H1 (cell line): ENCODE results near the gene RAB40C. TPM values are rescaled to one million over a fixed set of nuclear protein-coding genes. Genes with fewer than 3 reads are reported as not detected.

Experiments used
- CTCF ChIA-PET: fragments of 300-600 bp; sonication (Branson Sonifier 250); formaldehyde crosslinking; loops from one replicate; lab custom pipeline; 2021; ENCODE audit not compliant: partially characterized antibody; lab: Charles Lee
- POLR2A ChIA-PET: fragments of 300-600 bp; sonication (Branson Sonifier 250); formaldehyde crosslinking; loops from one replicate; lab custom pipeline; 2021; ENCODE audit warnings: inconsistent platforms; ENCODE audit not compliant: partially characterized antibody; lab: Charles Lee
- DNase-seq, 2 experiments: peaks; one replicate each; pipeline versions ENCODE4 v3.0.0 to v3.0.0-alpha.2; 2010 to 2022; ENCODE audit warnings: low spot score in 2 of 2, low read depth in 1 of 2, mixed read lengths in 1 of 2
- FAIRE-seq: peaks from 2 replicates; lab custom pipeline; 2011; peaks lifted over from hg19 to GRCh38; lab: Jason Lieb, UNC
- H2AFZ ChIP-seq: 2 replicates; pipeline ENCODE4 v1.8.1; 2012; ENCODE audit warnings: low read length, inconsistent platforms
- H2AK5ac ChIP-seq: 2 replicates; pipeline ENCODE4 v1.6.1; 2013; ENCODE audit warnings: low read depth, low read length
- H2BK120ac ChIP-seq: replicated peaks from 2 replicates; pipeline ENCODE3; 2013; ENCODE audit warnings: low read depth, low read length, inconsistent platforms
- H2BK12ac ChIP-seq: 2 replicates; pipeline ENCODE4 v1.6.1; 2013; ENCODE audit warnings: low read depth, low read length
- H2BK15ac ChIP-seq: 2 replicates; pipeline ENCODE4 v1.6.1; 2013; ENCODE audit warnings: low read length
- H2BK20ac ChIP-seq: 2 replicates; pipeline ENCODE4 v1.6.1; 2013; ENCODE audit warnings: low read length
- H2BK5ac ChIP-seq: 2 replicates; pipeline ENCODE4 v1.6.1; 2013; ENCODE audit warnings: low read depth, low read length
- H3K14ac ChIP-seq: 2 replicates; pipeline ENCODE4 v1.6.1; 2013; ENCODE audit warnings: inconsistent platforms; ENCODE audit not compliant: insufficient read length
- H3K18ac ChIP-seq: 2 replicates; pipeline ENCODE4 v1.6.1; 2013; ENCODE audit warnings: low read length; ENCODE audit errors: extremely low read depth
- H3K23ac ChIP-seq: 2 replicates; pipeline ENCODE4 v1.6.1; 2013; ENCODE audit warnings: inconsistent platforms; ENCODE audit not compliant: insufficient read length
- H3K23me2 ChIP-seq: 2 replicates; pipeline ENCODE4 v1.6.1; 2013; ENCODE audit warnings: low read depth, low read length
- H3K27ac ChIP-seq: 2 replicates; pipeline ENCODE4 v1.6.1; 2011; ENCODE audit warnings: low read depth, low read length, inconsistent platforms
- H3K27me3 ChIP-seq, 4 experiments: replicated peaks in 1 of 4; 1 replicate in 1 of 4; 2 replicates in 3 of 4; pipeline versions ENCODE4 v1.6.1 to v1.8.1; 2011 to 2013; ENCODE audit warnings: low read length in 3 of 4, mild to moderate bottlenecking in 3 of 4, inconsistent platforms in 2 of 4, mixed read lengths in 2 of 4, moderate library complexity in 1 of 4; ENCODE audit not compliant: control insufficient read depth in 3 of 4, insufficient read depth in 3 of 4; ENCODE audit errors: extremely low read depth in 1 of 4
- H3K36me3 ChIP-seq, 4 experiments: 2 replicates each; pipeline versions ENCODE4 v1.6.1 to v1.8.1; 2011 to 2013; ENCODE audit warnings: mild to moderate bottlenecking in 4 of 4, low read length in 3 of 4, moderate library complexity in 2 of 4, control low read depth in 1 of 4, inconsistent platforms in 1 of 4; ENCODE audit not compliant: insufficient read depth in 4 of 4, control insufficient read depth in 2 of 4
- H3K4ac ChIP-seq: replicated peaks from 2 replicates; pipeline ENCODE3; 2013; ENCODE audit warnings: low read length, low read depth, mixed read lengths, inconsistent platforms; ENCODE audit not compliant: insufficient read length
- H3K4me1 ChIP-seq, 4 experiments: replicated peaks in 1 of 4; 1 replicate in 1 of 4; 2 replicates in 3 of 4; pipeline versions ENCODE4 v1.6.1 to v1.8.1; 2011 to 2013; ENCODE audit warnings: low read length in 3 of 4, inconsistent platforms in 2 of 4, mixed read lengths in 1 of 4; ENCODE audit not compliant: insufficient read depth in 4 of 4, control insufficient read depth in 3 of 4
- H3K4me2 ChIP-seq, 2 experiments: 2 replicates each; pipeline versions ENCODE4 v1.6.1 to v1.8.1; 2011 to 2013; ENCODE audit warnings: low read depth in 2 of 2, low read length in 2 of 2, control low read depth in 1 of 2, inconsistent platforms in 1 of 2, mild to moderate bottlenecking in 1 of 2; ENCODE audit not compliant: insufficient read depth in 1 of 2
- H3K4me3 ChIP-seq, 4 experiments: fragments of 200-600, 300-600 bp in 1 of 4; sonication (generic), shearing (Covaris generic), sonication (Bioruptor Twin) in 1 of 4; 2 replicates each; pipeline versions ENCODE4 v1.5.1 to v1.8.1; 2011 to 2016; ENCODE audit warnings: low read length in 4 of 4, low read depth in 3 of 4, control low read depth in 2 of 4, inconsistent platforms in 2 of 4, mild to moderate bottlenecking in 2 of 4, mixed read lengths in 1 of 4, moderate library complexity in 1 of 4; ENCODE audit not compliant: insufficient read depth in 2 of 4; ENCODE audit errors: extremely low read depth in 1 of 4
- H3K56ac ChIP-seq: replicated peaks from 2 replicates; pipeline ENCODE3; 2013; ENCODE audit warnings: low read depth, mild to moderate bottlenecking, mixed read lengths, low read length, inconsistent platforms; ENCODE audit not compliant: insufficient read length
- H3K79me1 ChIP-seq: 2 replicates; pipeline ENCODE4 v1.6.1; 2013; ENCODE audit warnings: low read depth, low read length, control low read depth
- H3K79me2 ChIP-seq, 2 experiments: 2 replicates each; pipeline versions ENCODE4 v1.6.1 to v1.8.1; 2012 to 2013; ENCODE audit warnings: low read length in 2 of 2, mild to moderate bottlenecking in 2 of 2, inconsistent platforms in 1 of 2; ENCODE audit not compliant: insufficient read depth in 2 of 2, control insufficient read depth in 1 of 2
- H3K9ac ChIP-seq, 4 experiments: replicated peaks in 1 of 4; 1 replicate in 1 of 4; 2 replicates in 3 of 4; pipeline versions ENCODE4 v1.6.1 to v1.8.1; 2011 to 2013; ENCODE audit warnings: low read depth in 3 of 4, low read length in 3 of 4, control low read depth in 2 of 4, mild to moderate bottlenecking in 2 of 4, moderate library complexity in 2 of 4, inconsistent platforms in 1 of 4; ENCODE audit errors: extremely low read depth in 1 of 4
- H3K9me3 ChIP-seq, 2 experiments: 2 replicates each; pipeline versions ENCODE4 v1.6.1 to v1.8.1; 2012 to 2013; ENCODE audit warnings: mild to moderate bottlenecking in 2 of 2, moderate library complexity in 2 of 2, control low read depth in 1 of 2, inconsistent platforms in 1 of 2, low read depth in 1 of 2, low read length in 1 of 2, mixed read lengths in 1 of 2; ENCODE audit not compliant: insufficient read depth in 2 of 2
- H4K20me1 ChIP-seq, 2 experiments: replicated peaks in 1 of 2; 2 replicates each; pipeline versions ENCODE3 to v1.8.1; 2011 to 2013; ENCODE audit warnings: inconsistent platforms in 2 of 2, low read length in 2 of 2, mild to moderate bottlenecking in 1 of 2; ENCODE audit not compliant: insufficient read depth in 2 of 2, control insufficient read depth in 1 of 2
- H4K5ac ChIP-seq: 2 replicates; pipeline ENCODE4 v1.6.1; 2013; ENCODE audit warnings: low read length, low read depth, mixed read lengths, inconsistent platforms; ENCODE audit not compliant: insufficient read length
- H4K8ac ChIP-seq: 2 replicates; pipeline ENCODE4 v1.8.0; 2013; ENCODE audit warnings: mild to moderate bottlenecking, moderate library complexity, low read length, inconsistent platforms; ENCODE audit not compliant: insufficient read depth; ENCODE audit errors: extremely low read depth
- H4K91ac ChIP-seq: replicated peaks from 2 replicates; pipeline ENCODE3; 2013; ENCODE audit warnings: low read length, mixed read lengths, inconsistent platforms; ENCODE audit not compliant: insufficient read length
- EGR1 ChIP-seq: IDR thresholded peaks from 2 replicates; pipeline ENCODE4 v1.6.1; 2011; ENCODE audit warnings: low read depth, low read length, borderline replicate concordance
- EZH2 ChIP-seq: fragments of 200-600 bp; sonication (generic); IDR thresholded peaks from 2 replicates; pipeline ENCODE4 v1.7.1; 2012; ENCODE audit warnings: low read depth, mild to moderate bottlenecking, moderate library complexity, low read length, inconsistent platforms; ENCODE audit not compliant: severe bottlenecking
- HDAC6 ChIP-seq: IDR thresholded peaks from one replicate; pipeline ENCODE4 v1.7.1; 2012; ENCODE audit warnings: low read depth, mild to moderate bottlenecking, inconsistent platforms, low read length, moderate library complexity
- WGBS, 2 experiments: shearing (Covaris generic) in 1 of 2; methylation state at CpG; one replicate each; pipeline versions ENCODE4 v1.1.6 to v1.1.7; 2013 to 2015; ENCODE audit warnings: low lambda C conversion rate in 2 of 2, mixed read lengths in 2 of 2, inconsistent platforms in 1 of 2, low coverage in 1 of 2, missing lambda C conversion rate in 1 of 2; ENCODE audit not compliant: insufficient replicate concordance in 2 of 2, insufficient coverage in 1 of 2, insufficient read length in 1 of 2; ENCODE audit errors: extremely low coverage in 1 of 2, missing lambda C conversion rate in 1 of 2; 5-methylcytosine and 5-hydroxymethylcytosine counted together
- polyA plus RNA-seq, 7 experiments: library from polyadenylated mRNA; depleted of rRNA in 3 of 7; stranded (reverse) in 5 of 7; unstranded in 2 of 7; fragments of >200 nt in 5 of 7; fragments of 200-250 nt in 2 of 7; gene quantifications; 1 replicate in 5 of 7; 2 replicates in 1 of 7; 4 replicates in 1 of 7; pipeline versions ENCODE4 v1.2.1 to v1.2.3, GENCODE V29; 2011 to 2013; ENCODE audit warnings: missing spikeins in 2 of 7, mixed read lengths in 2 of 7
- total RNA-seq: library from RNA; stranded (reverse); fragmentation: NEBNext Ultra II Directional; extraction: Animal tissue kit (Norgen Biotek cat#: 25700); gene quantifications from 2 replicates; pipeline ENCODE4 v1.2.1, GENCODE V29; 2021
- TF ChIP-seq, protein P1 (sequence below): IDR thresholded peaks from 2 replicates; pipeline ENCODE4 v1.6.1; 2012; ENCODE audit warnings: inconsistent platforms

RAB40C gene
- total and polyA plus RNA-seq, 2 of the 8 experiments (the other 6 are each of a cell fraction or from before 2014, with no cell fraction given): 13.9 to 15.6 TPM

DNA sequence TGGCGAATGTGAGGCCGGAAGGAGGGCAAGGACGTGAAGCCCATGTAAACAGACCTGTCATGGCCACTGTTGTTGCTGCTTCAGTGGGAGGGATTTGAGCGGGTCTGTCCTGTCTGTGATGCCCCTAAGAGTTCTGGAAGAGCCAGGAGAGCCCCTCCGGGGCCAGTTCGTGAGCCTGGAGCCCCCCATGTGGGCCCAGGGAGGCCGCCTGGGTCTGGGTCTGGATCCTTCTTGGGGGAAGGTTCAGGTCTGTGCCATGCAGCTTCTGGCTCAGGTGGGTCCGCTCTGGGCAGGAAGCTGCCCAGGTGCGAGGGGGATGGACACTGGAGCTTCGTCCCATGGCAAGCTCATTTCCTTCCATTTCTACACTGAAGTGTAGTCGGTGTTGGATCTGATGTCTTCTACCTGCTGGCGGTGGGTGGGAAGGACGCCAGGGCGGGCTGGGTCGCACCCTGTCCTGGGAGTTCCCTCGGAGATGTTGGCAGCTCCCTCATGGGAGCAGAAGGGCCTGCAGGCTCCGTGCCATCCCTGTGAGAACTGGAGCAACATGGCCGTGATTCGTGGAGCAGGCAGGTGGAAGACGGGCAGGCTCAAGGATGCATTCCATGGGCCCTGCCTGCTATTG lies 29.7 kb downstream of the RAB40C start:
- FAIRE-seq: no peak
- TF ChIP-seq EGR1 (no peak), EZH2 (no peak), HDAC6 (no peak)
- TF ChIP-seq, protein P1, sequence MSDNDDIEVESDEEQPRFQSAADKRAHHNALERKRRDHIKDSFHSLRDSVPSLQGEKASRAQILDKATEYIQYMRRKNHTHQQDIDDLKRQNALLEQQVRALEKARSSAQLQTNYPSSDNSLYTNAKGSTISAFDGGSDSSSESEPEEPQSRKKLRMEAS: no peak

More for the DNA sequence above, 29.7 kb downstream of the RAB40C start:
- H2AK5ac ChIP-seq: no peak overlapping the region
- H4K20me1 ChIP-seq: peaks cover 4 to 5% of the 10 kb centered on the region in 2 experiments
- H3K14ac ChIP-seq: no peak overlapping the region
- peaks cover 10% of the 10 kb centered on the region for H3K79me1 ChIP-seq
- H2BK20ac ChIP-seq: no peak overlapping the region
- no peak overlapping the region for H3K4ac ChIP-seq
- no peak for DNase-seq
- H3K27ac ChIP-seq: no peak overlapping the region
- H3K18ac ChIP-seq: no peak overlapping the region
- H3K9ac ChIP-seq: no peak overlapping the region
- no peaks in the 10 kb centered on the region; a peak in 1 of 8 replicates for H3K36me3 ChIP-seq
- H2BK15ac ChIP-seq: no peak overlapping the region
- H3K4me3 ChIP-seq: no peak overlapping the region
- H2BK5ac ChIP-seq: no peak overlapping the region
- no peak overlapping the region for H4K91ac ChIP-seq
- H3K23me2 ChIP-seq: no peaks in the 10 kb centered on the region
- POLR2A ChIA-PET: interaction anchor here (0.6 to 1.6 kb wide), 2 partner anchors 12 to 288 kb away, joined by 4 to 5 read pairs; partner anchors contain the start of gene WFIKKN1
- H3K9me3 ChIP-seq: no peaks in the 10 kb centered on the region
- 96% methylated on average over 20 of the region's 20 CpGs; no CpG with 5 or more reads in 1 of the 2 experiments for WGBS, 2 experiments
- peaks cover 0 to 14% (median 5%) of the 10 kb centered on the region in 4 experiments; a peak in 5 of 7 replicates for H3K4me1 ChIP-seq
- no peaks in the 10 kb centered on the region for H3K79me2 ChIP-seq
- H2AFZ ChIP-seq: no peak overlapping the region
- H4K5ac ChIP-seq: no peak overlapping the region
- no peak overlapping the region for H2BK12ac ChIP-seq
- no peak overlapping the region for H3K56ac ChIP-seq
- CTCF ChIA-PET: interaction anchor here (1.1 to 4.1 kb wide), 5 partner anchors 10 to 41 kb away, joined by 3 to 29 read pairs (median 17); no protein-coding TSS in a partner anchor
- no peak overlapping the region for H4K8ac ChIP-seq
- H3K23ac ChIP-seq: no peak overlapping the region
- H3K4me2 ChIP-seq: no peak overlapping the region
- H2BK120ac ChIP-seq: no peak overlapping the region
- no peaks in the 10 kb centered on the region for H3K27me3 ChIP-seq
